HL-60 (cell line): ENCODE data around the gene CTSL.

Source experiments
- GABPA ChIP-seq: IDR thresholded peaks from 2 replicates; pipeline ENCODE4 v1.6.1; 2012; ENCODE audit warnings: low read depth
- POLR2AphosphoS5 ChIP-seq: IDR thresholded peaks from 2 replicates; pipeline ENCODE4 v1.6.1; 2012; ENCODE audit warnings: low read depth
- REST ChIP-seq: IDR thresholded peaks from 2 replicates; pipeline ENCODE4 v1.6.1; 2012; ENCODE audit warnings: low read depth; ENCODE audit not compliant: insufficient replicate concordance
- SPI1 ChIP-seq: IDR thresholded peaks from 2 replicates; pipeline ENCODE4 v1.6.1; 2012; ENCODE audit warnings: low read depth, mild to moderate bottlenecking, borderline replicate concordance
- TF ChIP-seq, protein P1 (sequence below): IDR thresholded peaks from one replicate; pipeline ENCODE4 v1.5.1; 2011; ENCODE audit warnings: low read length, control low read depth, inconsistent platforms; ENCODE audit not compliant: insufficient read depth

DNA sequence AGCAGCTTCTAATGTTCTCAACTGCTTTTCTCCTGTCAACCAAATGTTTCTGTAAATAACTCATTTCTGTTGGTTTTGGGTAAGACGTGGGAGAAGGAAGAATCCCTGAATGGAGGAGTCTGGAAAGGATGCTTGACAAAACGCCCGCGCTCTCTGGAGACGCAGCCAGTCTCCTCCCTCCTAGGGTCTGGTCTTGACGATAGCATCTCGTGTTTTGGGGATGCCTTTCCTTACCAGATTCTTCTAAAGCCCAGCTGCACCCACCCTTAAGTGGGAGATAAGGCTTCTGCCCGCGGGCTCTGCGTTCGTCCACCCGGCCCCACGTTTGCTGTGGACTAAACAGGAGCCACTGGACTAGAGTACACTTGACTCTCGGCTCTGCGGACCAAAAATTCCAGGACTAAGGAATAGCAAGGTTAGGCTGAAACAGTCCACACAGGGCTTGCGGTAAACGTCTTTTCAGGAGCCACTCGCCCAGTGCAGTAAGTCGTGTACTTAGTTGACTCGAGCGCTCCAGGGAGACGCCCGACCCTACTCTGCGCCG lies 491 bp upstream of the CTSL start:
- TF ChIP-seq, protein P1, sequence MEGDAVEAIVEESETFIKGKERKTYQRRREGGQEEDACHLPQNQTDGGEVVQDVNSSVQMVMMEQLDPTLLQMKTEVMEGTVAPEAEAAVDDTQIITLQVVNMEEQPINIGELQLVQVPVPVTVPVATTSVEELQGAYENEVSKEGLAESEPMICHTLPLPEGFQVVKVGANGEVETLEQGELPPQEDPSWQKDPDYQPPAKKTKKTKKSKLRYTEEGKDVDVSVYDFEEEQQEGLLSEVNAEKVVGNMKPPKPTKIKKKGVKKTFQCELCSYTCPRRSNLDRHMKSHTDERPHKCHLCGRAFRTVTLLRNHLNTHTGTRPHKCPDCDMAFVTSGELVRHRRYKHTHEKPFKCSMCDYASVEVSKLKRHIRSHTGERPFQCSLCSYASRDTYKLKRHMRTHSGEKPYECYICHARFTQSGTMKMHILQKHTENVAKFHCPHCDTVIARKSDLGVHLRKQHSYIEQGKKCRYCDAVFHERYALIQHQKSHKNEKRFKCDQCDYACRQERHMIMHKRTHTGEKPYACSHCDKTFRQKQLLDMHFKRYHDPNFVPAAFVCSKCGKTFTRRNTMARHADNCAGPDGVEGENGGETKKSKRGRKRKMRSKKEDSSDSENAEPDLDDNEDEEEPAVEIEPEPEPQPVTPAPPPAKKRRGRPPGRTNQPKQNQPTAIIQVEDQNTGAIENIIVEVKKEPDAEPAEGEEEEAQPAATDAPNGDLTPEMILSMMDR = no peak
- TF ChIP-seq POLR2AphosphoS5 (no peak), REST (no peak), GABPA (no peak), SPI1 (no peak)
